ENCODE results near the gene FHOD3.

The FHOD3 gene

GRCh38 chr18:36488131-36488530 is 190.6 kb downstream of the FHOD3 start:
- FAIRE-seq = no peak

- FAIRE-seq = no peak
Measured at GRCh38 chr18:36490897-36491296, 193.4 kb downstream of the FHOD3 start.

- FAIRE-seq = no peak
Measured at GRCh38 chr18:36492604-36493329, 195.3 kb downstream of the FHOD3 start.

GRCh38 chr18:36493349-36494159 is 196.0 kb downstream of the FHOD3 start:
- FAIRE-seq = no peak

GRCh38 chr18:36494160-36494437 is 196.6 kb downstream of the FHOD3 start:
- FAIRE-seq = no peak

- no peak for FAIRE-seq
Measured at GRCh38 chr18:36496022-36496421, 198.5 kb downstream of the FHOD3 start.

GRCh38 chr18:36499938-36500337 is 202.4 kb downstream of the FHOD3 start:
- FAIRE-seq = no peak

GRCh38 chr18:36501100-36501499 is 203.6 kb downstream of the FHOD3 start:
- FAIRE-seq = no peak

GRCh38 chr18:36503477-36503876 is 206.0 kb downstream of the FHOD3 start:
- FAIRE-seq = no peak

- FAIRE-seq = no peak
Measured at GRCh38 chr18:36504928-36505327, 207.4 kb downstream of the FHOD3 start.

- no peak for FAIRE-seq
Measured at GRCh38 chr18:36505665-36506064, 208.2 kb downstream of the FHOD3 start.

- no peak for FAIRE-seq
Measured at GRCh38 chr18:36509646-36510197, 212.2 kb downstream of the FHOD3 start.

- FAIRE-seq = no peak
Measured at GRCh38 chr18:36511791-36512352, 214.4 kb downstream of the FHOD3 start.

GRCh38 chr18:36513556-36513955 is 216.0 kb downstream of the FHOD3 start:
- no peak for FAIRE-seq

- no peak for FAIRE-seq
Measured at GRCh38 chr18:36514778-36515177, 217.3 kb downstream of the FHOD3 start.

- no peak for FAIRE-seq
Measured at GRCh38 chr18:36516258-36516657, 218.7 kb downstream of the FHOD3 start.

- no peak for FAIRE-seq
Measured at GRCh38 chr18:36516726-36517125, 219.2 kb downstream of the FHOD3 start.

GRCh38 chr18:36518839-36519238 is 221.3 kb downstream of the FHOD3 start:
- no peak for FAIRE-seq

GRCh38 chr18:36519358-36519757 is 221.8 kb downstream of the FHOD3 start:
- FAIRE-seq = no peak

GRCh38 chr18:36522509-36522908 is 225.0 kb downstream of the FHOD3 start:
- FAIRE-seq = no peak

GRCh38 chr18:36525913-36526312 is 228.4 kb downstream of the FHOD3 start:
- no peak for FAIRE-seq

- FAIRE-seq = no peak
Measured at GRCh38 chr18:36526611-36527010, 229.1 kb downstream of the FHOD3 start.

GRCh38 chr18:36527051-36527450 is 229.5 kb downstream of the FHOD3 start:
- FAIRE-seq = no peak
